ENCODE measurements around the gene RAC3.

- no peak for TF ChIP-seq CTCF (IDR thresholded peaks at IDR 0.05; ENCODE audit: low read length)
- no peak for TF ChIP-seq EZH2 (IDR thresholded peaks at IDR 0.05; ENCODE audit: borderline replicate concordance, low read length)
These were observed 19.5 kb downstream of the RAC3 start for GRCh38 chr17:82050761-82051641.

Measured in OCI-LY1 (cell line).